Fibroblast of peridontal ligament (primary cell): ENCODE measurements around the gene TMEM200B.
"Not testable (repeated sequence)": the region's sequence is repeated elsewhere in the genome, so short reads cannot be mapped to it uniquely, and the experiment has no call there.

ENCODE experiments used
- DNase-seq: peaks from one replicate; pipeline ENCODE4 v3.0.0-alpha.2; 2010; ENCODE audit errors: extremely low read depth

The TMEM200B gene

DNA sequence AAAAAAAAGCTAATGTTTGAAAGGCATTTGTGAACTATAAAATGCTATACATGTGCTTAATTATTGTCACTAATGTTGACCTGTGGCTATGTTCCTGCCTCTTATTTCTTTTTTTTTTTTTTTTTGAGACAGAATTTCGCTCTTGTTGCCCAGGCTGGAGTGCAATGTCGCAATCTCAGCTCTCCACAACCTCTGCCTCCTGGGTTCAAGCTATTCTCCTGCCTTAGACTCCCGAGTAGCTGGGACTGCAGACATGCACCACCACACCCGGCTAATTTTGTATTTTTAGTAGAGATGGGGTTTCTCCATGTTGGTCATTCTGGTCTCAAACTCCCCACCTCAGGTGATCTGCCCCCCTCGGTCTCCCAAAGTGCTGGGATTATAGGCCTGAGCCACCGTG lies 15.7 kb downstream of the TMEM200B start:
- DNase-seq = not testable (repeated sequence)

DNA sequence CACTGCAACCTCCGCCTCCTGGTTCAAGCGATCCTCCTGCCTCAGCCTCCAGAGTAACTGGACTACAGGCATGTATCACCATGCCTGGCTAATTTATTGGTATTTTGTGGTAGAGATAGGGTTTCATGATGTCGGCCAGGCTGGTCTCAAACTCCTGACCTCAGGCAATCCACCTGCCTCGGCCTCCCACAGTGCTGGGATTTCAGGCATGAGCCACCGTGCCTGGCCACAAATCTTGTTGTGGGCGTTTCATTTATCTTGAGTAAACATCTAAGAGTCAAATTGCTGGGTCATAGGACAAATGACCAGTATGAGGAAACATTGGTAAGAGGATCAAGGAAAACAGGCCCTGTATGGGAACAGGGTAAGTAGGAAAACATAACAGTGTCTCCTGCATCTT lies 17.9 kb downstream of the TMEM200B start:
- no peak for DNase-seq

- no peak for DNase-seq
Measured at GRCh38 chr1:29100487-29100886, 23.2 kb downstream of the TMEM200B start.

GRCh38 chr1:29099286-29099685 lies 24.4 kb downstream of the TMEM200B start:
- no peak for DNase-seq

- no peak for DNase-seq
Measured at GRCh38 chr1:29096231-29096886, 27.3 kb downstream of the TMEM200B start.

GRCh38 chr1:29094954-29095353 lies 28.7 kb downstream of the TMEM200B start:
- no peak for DNase-seq

- no peak for DNase-seq
Measured at GRCh38 chr1:29094433-29094832, 29.3 kb downstream of the TMEM200B start.

DNA sequence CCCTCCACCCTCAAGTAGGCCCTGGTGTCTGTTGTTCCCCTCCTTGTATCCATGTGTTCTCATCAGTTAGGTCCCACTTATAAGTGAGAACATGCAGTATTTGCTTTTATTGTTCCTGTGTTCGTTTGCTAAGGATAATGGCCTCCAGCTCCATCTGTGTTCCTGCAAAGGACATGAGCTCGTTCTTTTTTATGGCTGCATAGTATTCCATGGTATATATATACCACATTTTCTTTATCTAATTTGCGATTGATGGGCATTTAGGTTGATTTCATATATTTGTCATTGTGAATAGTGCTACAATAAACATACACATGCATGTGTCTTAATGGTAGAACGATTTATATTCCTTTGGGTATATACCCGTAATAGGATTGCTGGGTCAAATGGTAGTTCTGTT lies 31.0 kb downstream of the TMEM200B start:
- not testable (repeated sequence) for DNase-seq

- DNase-seq = peak; percentile 6
Measured at GRCh38 chr1:29090937-29091618, 32.6 kb downstream of the TMEM200B start.

DNA sequence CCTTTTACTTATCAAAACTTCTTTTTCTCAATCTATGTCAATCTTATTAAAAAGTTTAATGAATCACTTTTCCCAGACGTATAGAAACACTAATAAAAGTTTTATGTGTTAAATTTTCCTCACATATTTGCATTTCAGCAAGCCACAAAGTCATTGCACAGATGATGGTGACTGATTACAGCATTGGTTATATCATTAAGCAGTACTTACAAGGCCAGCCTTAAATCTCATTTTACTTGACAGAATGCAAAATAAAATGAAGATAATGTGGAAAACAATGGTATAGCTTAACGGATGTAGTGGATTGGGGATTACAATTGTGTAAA lies 39.5 kb downstream of the TMEM200B start:
- no peak for DNase-seq

GRCh38 chr1:29083317-29084195 lies 40.1 kb downstream of the TMEM200B start:
- DNase-seq = no peak

- DNase-seq = no peak
Measured at GRCh38 chr1:29082519-29082918, 41.2 kb downstream of the TMEM200B start.

- no peak for DNase-seq
Measured at GRCh38 chr1:29081201-29081600, 42.5 kb downstream of the TMEM200B start.

DNA sequence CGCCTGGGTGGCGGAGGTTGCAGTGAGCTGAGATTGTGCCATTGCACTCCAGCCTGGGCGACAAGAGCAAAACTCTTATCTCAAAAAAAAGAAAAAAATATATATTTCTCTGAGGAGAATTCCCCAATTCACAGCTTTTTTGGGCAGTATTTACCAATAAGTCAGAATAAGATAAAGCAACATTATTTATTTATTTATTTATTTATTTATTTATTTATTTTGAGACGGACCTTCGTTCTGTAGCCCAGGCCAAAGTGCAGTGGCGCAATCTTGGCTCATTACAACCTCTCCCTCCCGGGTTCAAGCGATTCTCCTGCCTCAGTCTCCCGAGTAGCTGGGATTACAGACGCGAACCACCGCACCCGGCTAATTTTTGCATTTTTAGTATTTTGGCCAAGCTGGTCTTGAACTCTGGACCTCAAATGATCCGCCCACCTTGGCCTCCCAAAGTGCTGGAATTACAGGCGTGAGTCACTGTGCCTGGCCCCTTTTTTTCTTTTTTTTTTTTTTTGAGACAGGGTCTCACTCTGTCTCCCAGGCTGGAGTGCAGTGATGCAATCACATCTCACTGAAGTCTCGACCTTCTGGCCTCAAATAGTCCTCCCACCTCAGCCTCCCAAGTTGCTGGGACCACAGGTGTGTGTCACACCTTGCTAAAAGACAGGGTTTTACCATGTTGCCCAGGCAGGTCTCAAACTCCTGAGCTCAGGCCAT lies 43.6 kb downstream of the TMEM200B start:
- not testable (repeated sequence) for DNase-seq

DNA sequence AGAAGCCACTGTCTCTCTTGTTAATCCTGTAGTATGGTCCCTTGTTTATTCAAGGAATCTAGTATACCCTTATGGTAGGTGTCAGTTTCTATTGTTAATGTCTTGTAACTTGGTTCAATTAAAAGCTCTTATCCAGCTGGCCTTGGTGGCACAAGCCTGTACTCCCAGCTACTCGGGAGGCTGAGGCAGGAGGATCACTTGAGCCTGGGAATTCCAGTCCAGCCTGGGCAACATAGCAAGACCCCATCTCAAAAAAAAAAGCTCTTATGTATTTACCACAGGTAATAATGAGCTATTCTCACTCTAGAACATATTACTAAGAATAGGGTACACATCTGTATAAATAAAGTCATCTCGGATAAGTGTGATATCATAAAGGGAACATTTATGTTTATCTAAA lies 46.5 kb downstream of the TMEM200B start:
- DNase-seq = no peak
